Measurements from ENCODE around the gene ZNF343.

The ZNF343 gene

DNA sequence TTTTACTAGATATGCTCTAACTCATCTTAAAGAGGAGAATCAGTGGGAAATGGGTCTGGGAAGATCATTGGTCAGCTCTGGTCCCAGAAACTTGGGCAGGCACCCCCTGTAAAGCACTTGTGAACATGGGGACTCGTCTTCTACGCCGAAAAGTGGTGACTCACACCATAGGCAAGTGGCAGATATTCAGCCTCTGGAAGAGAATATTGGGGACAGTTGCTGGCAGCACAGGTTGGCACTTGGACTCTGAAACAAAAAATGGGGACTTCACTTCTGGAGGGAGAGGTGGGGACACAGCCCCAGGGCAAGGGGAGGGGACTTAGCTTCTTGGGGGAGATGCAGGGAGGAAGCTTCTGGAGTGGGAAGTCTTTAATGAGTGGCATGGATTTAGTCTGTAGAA lies 11.9 kb upstream of the ZNF343 start:
- no peak for DNase-seq (ENCODE audit: low read depth)
- no peak overlapping the region for H3K4me3 ChIP-seq (replicated peaks; ENCODE audit: low read depth, low read length)
- TF ChIP-seq, protein P1, sequence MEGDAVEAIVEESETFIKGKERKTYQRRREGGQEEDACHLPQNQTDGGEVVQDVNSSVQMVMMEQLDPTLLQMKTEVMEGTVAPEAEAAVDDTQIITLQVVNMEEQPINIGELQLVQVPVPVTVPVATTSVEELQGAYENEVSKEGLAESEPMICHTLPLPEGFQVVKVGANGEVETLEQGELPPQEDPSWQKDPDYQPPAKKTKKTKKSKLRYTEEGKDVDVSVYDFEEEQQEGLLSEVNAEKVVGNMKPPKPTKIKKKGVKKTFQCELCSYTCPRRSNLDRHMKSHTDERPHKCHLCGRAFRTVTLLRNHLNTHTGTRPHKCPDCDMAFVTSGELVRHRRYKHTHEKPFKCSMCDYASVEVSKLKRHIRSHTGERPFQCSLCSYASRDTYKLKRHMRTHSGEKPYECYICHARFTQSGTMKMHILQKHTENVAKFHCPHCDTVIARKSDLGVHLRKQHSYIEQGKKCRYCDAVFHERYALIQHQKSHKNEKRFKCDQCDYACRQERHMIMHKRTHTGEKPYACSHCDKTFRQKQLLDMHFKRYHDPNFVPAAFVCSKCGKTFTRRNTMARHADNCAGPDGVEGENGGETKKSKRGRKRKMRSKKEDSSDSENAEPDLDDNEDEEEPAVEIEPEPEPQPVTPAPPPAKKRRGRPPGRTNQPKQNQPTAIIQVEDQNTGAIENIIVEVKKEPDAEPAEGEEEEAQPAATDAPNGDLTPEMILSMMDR (IDR thresholded peaks at IDR 0.05; ENCODE audit: low read length, missing control alignments): no peak

DNA sequence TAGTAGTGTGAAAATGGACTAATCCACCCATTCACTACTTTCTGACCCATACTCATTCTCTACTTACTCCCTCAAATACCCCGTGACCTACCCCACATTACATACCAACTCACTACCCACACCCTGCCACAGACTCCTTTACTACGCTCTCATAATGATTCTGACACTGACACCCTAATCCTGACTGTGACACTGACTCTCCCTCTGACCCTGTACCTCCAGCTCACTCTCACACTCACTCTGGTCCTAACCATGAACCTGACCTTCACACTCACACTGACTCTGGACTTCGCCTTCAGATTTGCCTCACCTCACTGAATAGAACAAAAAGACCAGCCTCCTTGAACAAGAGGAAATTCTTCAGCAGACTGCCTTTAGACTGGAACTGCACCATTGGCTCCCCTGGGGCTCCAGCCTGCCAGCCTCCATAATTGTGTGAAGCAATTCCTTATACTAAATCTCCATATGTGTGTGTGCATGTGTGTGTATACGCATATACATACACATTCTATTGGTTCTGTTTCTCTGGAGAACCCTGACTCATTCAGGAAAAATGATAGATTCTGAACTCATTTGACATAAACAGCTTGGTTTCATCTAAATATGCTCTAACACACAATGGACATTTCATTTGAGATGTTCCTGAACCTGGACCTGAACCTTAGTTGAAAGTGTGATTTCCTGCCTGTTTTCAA lies 10.5 kb upstream of the ZNF343 start:
- TF ChIP-seq, protein P1 (IDR thresholded peaks at IDR 0.05; ENCODE audit: low read length, missing control alignments): no peak
- peak; percentile 79 for DNase-seq (ENCODE audit: low read depth)
- H3K4me3 ChIP-seq (replicated peaks; ENCODE audit: low read depth, low read length): no peak overlapping the region

DNA sequence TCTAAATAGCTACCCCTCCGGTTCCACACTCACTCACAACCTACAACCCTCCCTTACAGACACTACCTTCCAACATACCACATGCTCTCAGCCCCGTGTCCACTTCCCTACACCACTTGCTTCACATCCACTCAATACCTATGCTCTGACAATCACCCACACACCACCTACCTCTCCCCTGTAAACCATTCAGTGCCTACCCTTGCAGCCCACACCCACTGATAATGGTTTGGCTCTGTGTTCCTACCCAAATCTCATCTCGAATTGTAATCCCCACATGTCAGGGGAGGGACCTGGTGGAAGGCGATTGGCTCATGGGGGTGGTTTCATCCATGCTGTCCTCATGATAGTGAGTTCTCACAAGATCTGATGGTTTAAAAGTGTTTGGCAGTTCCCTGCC lies 9.8 kb upstream of the ZNF343 start:
- no peak overlapping the region for H3K4me3 ChIP-seq (replicated peaks; ENCODE audit: low read depth, low read length)

DNA sequence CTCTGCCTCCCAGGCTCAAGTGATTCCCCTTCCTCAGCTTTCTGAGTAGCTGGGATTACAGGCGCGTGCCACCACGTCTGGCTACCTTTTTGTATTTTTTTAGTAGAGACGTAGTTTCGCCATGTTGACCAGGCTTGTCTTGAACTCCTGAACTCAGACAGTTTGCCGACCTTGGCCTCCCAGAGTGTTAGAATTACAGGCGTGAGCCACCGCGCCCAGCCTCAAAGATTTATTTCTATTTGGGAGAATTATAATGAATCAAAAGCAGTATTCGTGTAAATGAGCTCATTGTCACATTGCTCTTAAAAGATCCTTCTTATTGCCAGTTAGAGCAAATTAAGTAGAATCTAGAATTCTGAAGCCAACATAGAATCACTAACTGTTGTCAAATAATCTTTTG lies 9.4 kb upstream of the ZNF343 start:
- TF ChIP-seq, protein P1 (IDR thresholded peaks at IDR 0.05; ENCODE audit: low read length, missing control alignments): no peak
- H3K4me3 ChIP-seq (replicated peaks; ENCODE audit: low read depth, low read length): no peak overlapping the region
- no peak for DNase-seq (ENCODE audit: low read depth)

More for the DNA sequence above, 9.8 kb upstream of the ZNF343 start:
- DNase-seq (ENCODE audit: low read depth): no peak
- TF ChIP-seq, protein P1 (IDR thresholded peaks at IDR 0.05; ENCODE audit: low read length, missing control alignments): no peak

DNA sequence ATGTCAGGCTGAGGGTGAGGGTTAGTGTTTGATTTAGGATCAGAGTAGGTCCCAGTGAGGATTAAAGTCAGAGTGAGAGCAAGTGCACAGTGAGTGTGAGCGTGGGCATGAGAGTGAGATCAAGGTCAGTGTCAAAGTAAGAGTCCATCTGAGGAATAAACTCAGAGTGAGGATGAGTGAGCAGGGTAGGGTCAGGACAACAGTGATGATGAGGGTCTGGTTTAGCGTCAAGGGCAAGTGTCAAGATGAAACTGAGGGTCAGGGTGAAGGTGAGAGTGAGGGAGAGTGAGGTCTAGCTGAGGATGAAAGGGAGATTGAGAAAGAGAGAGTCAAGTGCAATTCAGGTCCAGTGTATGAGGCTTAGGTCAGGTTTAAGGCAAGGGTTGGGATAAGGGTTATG lies 7.7 kb upstream of the ZNF343 start:
- no peak overlapping the region for H3K4me3 ChIP-seq (replicated peaks; ENCODE audit: low read depth, low read length)
- DNase-seq (ENCODE audit: low read depth): no peak
- TF ChIP-seq, protein P1 (IDR thresholded peaks at IDR 0.05; ENCODE audit: low read length, missing control alignments): no peak

DNA sequence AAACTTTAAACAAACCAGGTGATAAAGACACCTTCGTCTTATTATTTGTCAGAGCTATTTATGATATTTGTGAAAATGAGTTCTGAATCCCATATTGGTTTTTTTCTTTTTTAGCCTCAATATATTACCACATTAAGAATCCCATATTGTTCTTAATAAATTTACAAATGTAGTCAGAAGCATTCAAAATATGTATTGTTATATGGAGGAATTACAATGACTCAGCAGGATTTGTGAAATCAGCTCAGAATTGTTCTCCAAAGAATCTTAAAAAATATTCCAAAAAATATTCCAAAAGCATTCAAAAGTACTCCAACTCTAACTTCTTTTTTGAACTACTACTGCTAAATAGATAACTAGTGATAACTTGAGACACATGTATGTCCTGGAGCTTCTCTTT lies 6.5 kb upstream of the ZNF343 start:
- DNase-seq (ENCODE audit: low read depth): peak; percentile 55
- TF ChIP-seq, protein P1 (IDR thresholded peaks at IDR 0.05; ENCODE audit: low read length, missing control alignments): no peak

DNA sequence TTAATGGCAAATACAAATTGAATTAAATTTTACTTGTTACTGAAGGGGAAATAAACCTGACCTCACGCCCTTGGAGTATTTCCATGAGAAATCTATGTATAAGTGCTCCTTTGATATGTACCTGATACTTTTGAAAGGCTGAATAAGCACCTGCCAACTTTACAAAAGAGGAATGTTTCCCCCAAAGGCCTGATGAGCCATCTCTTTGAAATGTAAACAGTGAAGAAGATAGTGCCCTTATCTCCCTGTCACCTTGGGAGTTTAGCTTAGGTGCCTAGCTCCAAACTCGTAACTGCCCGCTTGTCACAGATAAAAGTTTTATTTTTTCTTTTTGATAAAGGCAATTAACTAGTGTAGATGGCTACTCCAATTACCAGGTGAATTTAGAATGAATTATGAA lies 1.1 kb upstream of the ZNF343 start:
- no peak for DNase-seq (ENCODE audit: low read depth)
- TF ChIP-seq, protein P1 (IDR thresholded peaks at IDR 0.05; ENCODE audit: low read length, missing control alignments): no peak
- peak overlapping the region; percentile 76 for H3K4me3 ChIP-seq (replicated peaks; ENCODE audit: low read depth, low read length)

More for the DNA sequence above, 6.5 kb upstream of the ZNF343 start:
- H3K4me3 ChIP-seq (replicated peaks; ENCODE audit: low read depth, low read length): no peak overlapping the region
